Thyroid gland (tissue), 4 donors: ENCODE results near the gene CSMD2.

Source experiments
- CTCF ChIP-seq, 6 experiments: fragments of 200-600 bp in 3 of 6; fragments of 450-650 bp in 3 of 6; sonication (generic) in 3 of 6; IDR thresholded peaks; one replicate each; pipeline ENCODE4 v1.5.1; 2016 to 2019; ENCODE audit warnings: antibody characterized with exemption in 6 of 6, mild to moderate bottlenecking in 2 of 6, inconsistent platforms in 1 of 6, moderate library complexity in 1 of 6
- POLR2A ChIP-seq, 2 donors: fragments of 450-650 bp; IDR thresholded peaks; one replicate each; pipeline ENCODE4 v1.6.1; 2017; ENCODE audit warnings: antibody characterized with exemption in 2 of 2, mild to moderate bottlenecking in 2 of 2, moderate library complexity in 1 of 2

- TF ChIP-seq CTCF (IDR thresholded peaks at IDR 0.05) (no peak), POLR2A (IDR thresholded peaks at IDR 0.05) (no peak)
Observed at GRCh38 chr1:34165422-34165921, 442 bp upstream of the CSMD2 start.
